ES-I3 (cell line): Measurements from ENCODE around the gene SLC36A3.

Experiments
- H3K36me3 ChIP-seq: 2 replicates; pipeline ENCODE4 v1.6.1; 2013; ENCODE audit warnings: mild to moderate bottlenecking, low read length, control low read depth, moderate library complexity; ENCODE audit not compliant: insufficient read depth
- H3K4me1 ChIP-seq: 2 replicates; pipeline ENCODE4 v1.6.1; 2013; ENCODE audit warnings: mild to moderate bottlenecking, control low read depth, low read length; ENCODE audit not compliant: insufficient read depth
- H3K9ac ChIP-seq: 2 replicates; pipeline ENCODE4 v1.6.1; 2013; ENCODE audit warnings: low read depth, mild to moderate bottlenecking, low read length, moderate library complexity
- H3K9me3 ChIP-seq: 2 replicates; pipeline ENCODE4 v1.6.1; 2013; ENCODE audit warnings: mild to moderate bottlenecking, low read length, moderate library complexity; ENCODE audit not compliant: control insufficient read depth, insufficient read depth

The SLC36A3 gene

GRCh38 chr5:151233616-151234085 is 69.9 kb downstream of the SLC36A3 start:
- H3K36me3 ChIP-seq, result no peaks in the 10 kb centered on the region
- no peaks in the 10 kb centered on the region for H3K9me3 ChIP-seq
- H3K9ac ChIP-seq, result no peak overlapping the region
- peaks cover 4% of the 10 kb centered on the region; the same call in 1 of the 2 replicates for H3K4me1 ChIP-seq

GRCh38 chr5:151231359-151231758 is 72.2 kb downstream of the SLC36A3 start:
- Histone ChIP-seq H3K9me3 (no peaks in the 10 kb centered on the region), H3K36me3 (no peaks in the 10 kb centered on the region), H3K9ac (no peak overlapping the region), H3K4me1 (no peaks in the 10 kb centered on the region)

GRCh38 chr5:151230048-151230680 is 73.4 kb downstream of the SLC36A3 start:
- no peaks in the 10 kb centered on the region for H3K36me3 ChIP-seq
- H3K9me3 ChIP-seq, result no peaks in the 10 kb centered on the region
- H3K9ac ChIP-seq, result no peak overlapping the region
- peaks cover 7% of the 10 kb centered on the region for H3K4me1 ChIP-seq

GRCh38 chr5:151228986-151229385 is 74.6 kb downstream of the SLC36A3 start:
- H3K9ac ChIP-seq, result no peak overlapping the region
- H3K36me3 ChIP-seq, result no peaks in the 10 kb centered on the region
- peaks cover 15% of the 10 kb centered on the region for H3K4me1 ChIP-seq
- H3K9me3 ChIP-seq, result no peaks in the 10 kb centered on the region

GRCh38 chr5:151227918-151228447 is 75.6 kb downstream of the SLC36A3 start:
- Histone ChIP-seq H3K9me3 (no peaks in the 10 kb centered on the region), H3K4me1 (peaks cover 15% of the 10 kb centered on the region), H3K36me3 (no peaks in the 10 kb centered on the region), H3K9ac (no peak overlapping the region)
